HL-60 (cell line): ENCODE results near the gene P2RY4.
"Not testable (repeated sequence)": the region's sequence is repeated elsewhere in the genome, so short reads cannot be mapped to it uniquely, and the experiment has no call there.

Experiments
- GABPA ChIP-seq: IDR thresholded peaks from 2 replicates; pipeline ENCODE4 v1.6.1; 2012; ENCODE audit warnings: low read depth
- POLR2AphosphoS5 ChIP-seq: IDR thresholded peaks from 2 replicates; pipeline ENCODE4 v1.6.1; 2012; ENCODE audit warnings: low read depth
- SPI1 ChIP-seq: IDR thresholded peaks from 2 replicates; pipeline ENCODE4 v1.6.1; 2012; ENCODE audit warnings: low read depth, mild to moderate bottlenecking, borderline replicate concordance
- TF ChIP-seq, protein P1 (sequence below): IDR thresholded peaks from one replicate; pipeline ENCODE4 v1.5.1; 2011; ENCODE audit warnings: low read length, control low read depth, inconsistent platforms; ENCODE audit not compliant: insufficient read depth
- TF ChIP-seq, protein P2 (sequence below): IDR thresholded peaks from 2 replicates; pipeline ENCODE4 v1.6.1; 2012; ENCODE audit warnings: low read depth; ENCODE audit not compliant: insufficient replicate concordance

DNA sequence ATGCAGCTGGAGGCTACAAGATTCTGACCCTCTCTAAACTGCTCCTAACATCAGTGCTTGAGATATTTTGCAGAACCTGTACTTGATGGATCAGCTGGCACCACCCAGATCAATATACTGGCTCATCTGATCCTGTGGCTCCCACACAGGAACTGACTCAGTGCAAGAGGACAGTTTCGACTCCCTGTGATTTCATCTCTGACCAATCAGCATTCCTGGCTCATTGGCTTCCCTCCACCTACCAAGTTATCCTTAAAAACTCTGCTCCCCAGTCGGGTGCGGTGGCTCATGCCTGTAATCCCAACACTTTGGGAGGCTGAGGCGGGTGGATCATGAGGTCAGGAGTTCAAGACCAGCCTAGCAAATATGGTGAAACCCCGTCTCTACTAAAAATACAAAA is 16.4 kb downstream of the P2RY4 start:
- TF ChIP-seq, protein P1, sequence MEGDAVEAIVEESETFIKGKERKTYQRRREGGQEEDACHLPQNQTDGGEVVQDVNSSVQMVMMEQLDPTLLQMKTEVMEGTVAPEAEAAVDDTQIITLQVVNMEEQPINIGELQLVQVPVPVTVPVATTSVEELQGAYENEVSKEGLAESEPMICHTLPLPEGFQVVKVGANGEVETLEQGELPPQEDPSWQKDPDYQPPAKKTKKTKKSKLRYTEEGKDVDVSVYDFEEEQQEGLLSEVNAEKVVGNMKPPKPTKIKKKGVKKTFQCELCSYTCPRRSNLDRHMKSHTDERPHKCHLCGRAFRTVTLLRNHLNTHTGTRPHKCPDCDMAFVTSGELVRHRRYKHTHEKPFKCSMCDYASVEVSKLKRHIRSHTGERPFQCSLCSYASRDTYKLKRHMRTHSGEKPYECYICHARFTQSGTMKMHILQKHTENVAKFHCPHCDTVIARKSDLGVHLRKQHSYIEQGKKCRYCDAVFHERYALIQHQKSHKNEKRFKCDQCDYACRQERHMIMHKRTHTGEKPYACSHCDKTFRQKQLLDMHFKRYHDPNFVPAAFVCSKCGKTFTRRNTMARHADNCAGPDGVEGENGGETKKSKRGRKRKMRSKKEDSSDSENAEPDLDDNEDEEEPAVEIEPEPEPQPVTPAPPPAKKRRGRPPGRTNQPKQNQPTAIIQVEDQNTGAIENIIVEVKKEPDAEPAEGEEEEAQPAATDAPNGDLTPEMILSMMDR, result not testable (repeated sequence)
- TF ChIP-seq GABPA, POLR2AphosphoS5, SPI1: not testable (repeated sequence)
- TF ChIP-seq, protein P2, sequence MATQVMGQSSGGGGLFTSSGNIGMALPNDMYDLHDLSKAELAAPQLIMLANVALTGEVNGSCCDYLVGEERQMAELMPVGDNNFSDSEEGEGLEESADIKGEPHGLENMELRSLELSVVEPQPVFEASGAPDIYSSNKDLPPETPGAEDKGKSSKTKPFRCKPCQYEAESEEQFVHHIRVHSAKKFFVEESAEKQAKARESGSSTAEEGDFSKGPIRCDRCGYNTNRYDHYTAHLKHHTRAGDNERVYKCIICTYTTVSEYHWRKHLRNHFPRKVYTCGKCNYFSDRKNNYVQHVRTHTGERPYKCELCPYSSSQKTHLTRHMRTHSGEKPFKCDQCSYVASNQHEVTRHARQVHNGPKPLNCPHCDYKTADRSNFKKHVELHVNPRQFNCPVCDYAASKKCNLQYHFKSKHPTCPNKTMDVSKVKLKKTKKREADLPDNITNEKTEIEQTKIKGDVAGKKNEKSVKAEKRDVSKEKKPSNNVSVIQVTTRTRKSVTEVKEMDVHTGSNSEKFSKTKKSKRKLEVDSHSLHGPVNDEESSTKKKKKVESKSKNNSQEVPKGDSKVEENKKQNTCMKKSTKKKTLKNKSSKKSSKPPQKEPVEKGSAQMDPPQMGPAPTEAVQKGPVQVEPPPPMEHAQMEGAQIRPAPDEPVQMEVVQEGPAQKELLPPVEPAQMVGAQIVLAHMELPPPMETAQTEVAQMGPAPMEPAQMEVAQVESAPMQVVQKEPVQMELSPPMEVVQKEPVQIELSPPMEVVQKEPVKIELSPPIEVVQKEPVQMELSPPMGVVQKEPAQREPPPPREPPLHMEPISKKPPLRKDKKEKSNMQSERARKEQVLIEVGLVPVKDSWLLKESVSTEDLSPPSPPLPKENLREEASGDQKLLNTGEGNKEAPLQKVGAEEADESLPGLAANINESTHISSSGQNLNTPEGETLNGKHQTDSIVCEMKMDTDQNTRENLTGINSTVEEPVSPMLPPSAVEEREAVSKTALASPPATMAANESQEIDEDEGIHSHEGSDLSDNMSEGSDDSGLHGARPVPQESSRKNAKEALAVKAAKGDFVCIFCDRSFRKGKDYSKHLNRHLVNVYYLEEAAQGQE, result not testable (repeated sequence)
